ENCODE measurements around the gene PRAMEF1.

PRAMEF1 gene

DNA sequence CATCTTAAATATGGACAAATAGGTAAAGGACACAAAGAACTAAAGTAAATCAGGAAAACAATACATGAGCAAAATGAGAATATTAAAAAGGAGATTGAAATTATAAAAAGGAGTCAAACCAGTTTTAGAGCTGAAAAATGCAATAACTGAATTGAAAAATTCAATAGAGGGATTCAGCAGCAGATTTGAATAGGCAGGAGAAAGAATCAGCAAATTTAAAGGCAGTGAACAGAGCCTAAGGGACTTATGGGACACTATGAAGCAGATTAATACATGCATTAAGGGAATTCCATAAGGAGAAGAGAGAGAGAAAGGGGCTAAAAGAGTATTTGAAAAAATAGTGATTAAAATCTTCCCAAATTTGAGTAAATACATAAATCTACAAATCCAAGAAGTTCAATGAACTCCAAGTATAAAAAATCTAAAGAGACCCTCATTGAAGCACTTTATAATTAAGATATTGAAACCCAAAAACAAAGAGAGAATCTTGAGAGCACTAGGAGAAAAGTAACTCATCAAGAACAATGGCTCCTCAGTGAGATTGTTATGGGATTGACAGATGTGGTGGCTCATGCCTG lies 42.3 kb upstream of the PRAMEF1 start:
- H2AK5ac ChIP-seq (ENCODE audit: low read length, severe bottlenecking), result no peak overlapping the region
- H4K91ac ChIP-seq (ENCODE audit: low read length), result no peak overlapping the region
- H2AFZ ChIP-seq (ENCODE audit: low read depth, low read length), result no peak overlapping the region
- H3K27me3 ChIP-seq (ENCODE audit: control insufficient read depth in 1 of 2, insufficient read depth in 1 of 2, low read length in 2 of 2), result peaks cover 0 to 4% of the 10 kb centered on the region in 2 experiments
- peaks cover 29% of the 10 kb centered on the region for H3K9me3 ChIP-seq (ENCODE audit: control insufficient read depth, low read length)
- H3K4me3 ChIP-seq (ENCODE audit: insufficient read depth in 1 of 2, low read depth in 1 of 2, low read length in 2 of 2), result no peak overlapping the region
- no peak overlapping the region for H3K27ac ChIP-seq (ENCODE audit: low read length, poor library complexity, severe bottlenecking)
- no peak overlapping the region for H2BK15ac ChIP-seq (ENCODE audit: low read depth, poor library complexity, severe bottlenecking)
- H3K14ac ChIP-seq (ENCODE audit: low read length in 2 of 2), result no peak overlapping the region
- H2BK5ac ChIP-seq (ENCODE audit: low read depth, low read length, poor library complexity, severe bottlenecking), result no peak overlapping the region
- H3K18ac ChIP-seq (ENCODE audit: low read depth in 1 of 2, low read length in 2 of 2), result no peak overlapping the region
- H3K4ac ChIP-seq (ENCODE audit: low read depth in 1 of 2, low read length in 2 of 2), result no peak overlapping the region
- no peak for DNase-seq
- no peak overlapping the region for H2BK12ac ChIP-seq (ENCODE audit: low read length in 2 of 2)
- no peak overlapping the region for H2BK120ac ChIP-seq (ENCODE audit: low read depth, low read length)
- no peaks in the 10 kb centered on the region for H3K79me1 ChIP-seq (replicated peaks; ENCODE audit: low read length, poor library complexity, severe bottlenecking)
- H4K8ac ChIP-seq (ENCODE audit: low read length), result no peak overlapping the region
- H3K23ac ChIP-seq (ENCODE audit: low read length in 2 of 2), result no peak overlapping the region
- H3K36me3 ChIP-seq (ENCODE audit: control insufficient read depth in 1 of 2, insufficient read depth in 2 of 2, low read depth in 1 of 2, low read length in 2 of 2), result no peaks in the 10 kb centered on the region
- H3K9ac ChIP-seq (ENCODE audit: low read length), result no peak overlapping the region
- no peaks in the 10 kb centered on the region for H3K4me1 ChIP-seq (ENCODE audit: control insufficient read depth, insufficient read depth, low read depth, low read length)
- H3K4me2 ChIP-seq (ENCODE audit: low read length, poor library complexity, severe bottlenecking), result no peak overlapping the region

GRCh38 chr1:12754738-12755137 lies 36.5 kb upstream of the PRAMEF1 start:
- Histone ChIP-seq H3K79me1 (replicated peaks; ENCODE audit: low read length, poor library complexity, severe bottlenecking) (no peaks in the 10 kb centered on the region), H2AK5ac (ENCODE audit: low read length, severe bottlenecking) (no peak overlapping the region), H3K4ac (ENCODE audit: low read depth in 1 of 2, low read length in 2 of 2) (no peak overlapping the region), H4K91ac (ENCODE audit: low read length) (no peak overlapping the region), H3K27me3 (ENCODE audit: control insufficient read depth in 1 of 2, insufficient read depth in 1 of 2, low read length in 2 of 2) (peaks cover 0 to 13% of the 10 kb centered on the region in 2 experiments), H3K9me3 (ENCODE audit: control insufficient read depth, low read length) (peaks cover 8% of the 10 kb centered on the region), H3K4me2 (ENCODE audit: low read length, poor library complexity, severe bottlenecking) (no peak overlapping the region), H2BK120ac (ENCODE audit: low read depth, low read length) (no peak overlapping the region), H2AFZ (ENCODE audit: low read depth, low read length) (no peak overlapping the region), H3K4me1 (ENCODE audit: control insufficient read depth, insufficient read depth, low read depth, low read length) (no peaks in the 10 kb centered on the region), H2BK5ac (ENCODE audit: low read depth, low read length, poor library complexity, severe bottlenecking) (no peak overlapping the region), H3K36me3 (ENCODE audit: control insufficient read depth in 1 of 2, insufficient read depth in 2 of 2, low read depth in 1 of 2, low read length in 2 of 2) (no peaks in the 10 kb centered on the region), H2BK15ac (ENCODE audit: low read depth, poor library complexity, severe bottlenecking) (no peak overlapping the region), H2BK12ac (ENCODE audit: low read length in 2 of 2) (no peak overlapping the region), H3K27ac (ENCODE audit: low read length, poor library complexity, severe bottlenecking) (no peak overlapping the region), H3K23ac (ENCODE audit: low read length in 2 of 2) (no peak overlapping the region), H3K4me3 (ENCODE audit: insufficient read depth in 1 of 2, low read depth in 1 of 2, low read length in 2 of 2) (no peak overlapping the region), H3K18ac (ENCODE audit: low read depth in 1 of 2, low read length in 2 of 2) (no peak overlapping the region), H3K14ac (ENCODE audit: low read length in 2 of 2) (no peak overlapping the region), H3K9ac (ENCODE audit: low read length) (no peak overlapping the region), H4K8ac (ENCODE audit: low read length) (no peak overlapping the region)
- DNase-seq, result no peak
- WGBS, result 77% methylated on average over 2 of the region's 4 CpGs

- H3K36me3 ChIP-seq (ENCODE audit: control insufficient read depth in 1 of 2, insufficient read depth in 2 of 2, low read depth in 1 of 2, low read length in 2 of 2), result no peaks in the 10 kb centered on the region
- WGBS, result 74% methylated on average over 1 of the region's 2 CpGs
- DNase-seq, result no peak
These were observed 34.9 kb upstream of the PRAMEF1 start for GRCh38 chr1:12756273-12756672.

DNA sequence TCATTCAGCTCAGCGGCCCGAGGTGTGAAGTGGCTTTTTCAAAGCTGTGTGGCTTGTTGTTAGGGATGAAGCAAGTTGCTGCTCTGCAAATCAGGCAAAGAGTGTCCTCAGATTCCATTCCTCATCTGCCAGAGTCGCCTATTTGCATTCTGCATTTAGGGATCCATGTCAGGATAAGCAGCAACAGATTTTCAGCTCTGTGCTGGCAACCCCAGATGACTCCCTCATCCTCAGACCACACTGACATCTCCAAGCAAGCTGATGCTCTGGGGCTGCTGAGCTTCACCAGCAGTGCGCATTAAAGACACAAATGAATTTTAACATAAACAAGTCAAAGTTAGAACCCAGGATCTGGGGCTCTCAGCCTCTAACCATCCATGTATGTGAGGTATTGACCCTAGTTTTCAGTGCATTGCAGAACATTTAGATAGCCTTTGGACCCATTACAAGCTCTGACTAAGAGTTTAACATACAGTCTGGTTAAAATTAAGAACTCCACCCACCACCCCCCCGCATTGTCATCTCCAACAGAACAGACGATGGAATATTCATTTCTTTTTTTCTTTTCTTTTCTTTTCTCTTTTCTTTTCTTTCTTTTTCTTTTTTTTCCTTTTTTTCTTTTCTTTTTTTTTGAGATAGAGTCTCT lies 34.3 kb upstream of the PRAMEF1 start:
- no peak overlapping the region for H2BK5ac ChIP-seq (ENCODE audit: low read depth, low read length, poor library complexity, severe bottlenecking)
- H3K4me2 ChIP-seq (ENCODE audit: low read length, poor library complexity, severe bottlenecking), result no peak overlapping the region
- H2BK120ac ChIP-seq (ENCODE audit: low read depth, low read length), result no peak overlapping the region
- no peaks in the 10 kb centered on the region for H3K36me3 ChIP-seq (ENCODE audit: control insufficient read depth in 1 of 2, insufficient read depth in 2 of 2, low read depth in 1 of 2, low read length in 2 of 2)
- no peak overlapping the region for H3K9ac ChIP-seq (ENCODE audit: low read length)
- no peak overlapping the region for H3K4ac ChIP-seq (ENCODE audit: low read depth in 1 of 2, low read length in 2 of 2)
- H3K27me3 ChIP-seq (ENCODE audit: control insufficient read depth in 1 of 2, insufficient read depth in 1 of 2, low read length in 2 of 2), result peaks cover 0 to 23% of the 10 kb centered on the region in 2 experiments
- no peaks in the 10 kb centered on the region for H3K9me3 ChIP-seq (ENCODE audit: control insufficient read depth, low read length)
- no peak overlapping the region for H4K91ac ChIP-seq (ENCODE audit: low read length)
- H3K79me1 ChIP-seq (replicated peaks; ENCODE audit: low read length, poor library complexity, severe bottlenecking), result no peaks in the 10 kb centered on the region
- H3K14ac ChIP-seq (ENCODE audit: low read length in 2 of 2), result no peak overlapping the region
- H3K4me3 ChIP-seq (ENCODE audit: insufficient read depth in 1 of 2, low read depth in 1 of 2, low read length in 2 of 2), result no peak overlapping the region
- no peak for DNase-seq
- H3K27ac ChIP-seq (ENCODE audit: low read length, poor library complexity, severe bottlenecking), result no peak overlapping the region
- no peak overlapping the region for H2AFZ ChIP-seq (ENCODE audit: low read depth, low read length)
- H3K23ac ChIP-seq (ENCODE audit: low read length in 2 of 2), result no peak overlapping the region
- no peak overlapping the region for H2AK5ac ChIP-seq (ENCODE audit: low read length, severe bottlenecking)
- H2BK15ac ChIP-seq (ENCODE audit: low read depth, poor library complexity, severe bottlenecking), result no peak overlapping the region
- H3K4me1 ChIP-seq (ENCODE audit: control insufficient read depth, insufficient read depth, low read depth, low read length), result no peaks in the 10 kb centered on the region
- WGBS, result 75% methylated on average over 6 of the region's 6 CpGs
- no peak overlapping the region for H3K18ac ChIP-seq (ENCODE audit: low read depth in 1 of 2, low read length in 2 of 2)
- no peak overlapping the region for H2BK12ac ChIP-seq (ENCODE audit: low read length in 2 of 2)
- no peak overlapping the region for H4K8ac ChIP-seq (ENCODE audit: low read length)

More at GRCh38 chr1:12756273-12756672, 34.9 kb upstream of the PRAMEF1 start:
- no peak overlapping the region for H2BK12ac ChIP-seq (ENCODE audit: low read length in 2 of 2)
- no peak overlapping the region for H4K91ac ChIP-seq (ENCODE audit: low read length)
- H2BK5ac ChIP-seq (ENCODE audit: low read depth, low read length, poor library complexity, severe bottlenecking), result no peak overlapping the region
- H3K14ac ChIP-seq (ENCODE audit: low read length in 2 of 2), result no peak overlapping the region
- no peak overlapping the region for H3K23ac ChIP-seq (ENCODE audit: low read length in 2 of 2)
- no peak overlapping the region for H3K18ac ChIP-seq (ENCODE audit: low read depth in 1 of 2, low read length in 2 of 2)
- H2AK5ac ChIP-seq (ENCODE audit: low read length, severe bottlenecking), result no peak overlapping the region
- no peak overlapping the region for H3K27ac ChIP-seq (ENCODE audit: low read length, poor library complexity, severe bottlenecking)
- no peak overlapping the region for H3K4me3 ChIP-seq (ENCODE audit: insufficient read depth in 1 of 2, low read depth in 1 of 2, low read length in 2 of 2)
- peaks cover 0 to 23% of the 10 kb centered on the region in 2 experiments for H3K27me3 ChIP-seq (ENCODE audit: control insufficient read depth in 1 of 2, insufficient read depth in 1 of 2, low read length in 2 of 2)
- no peaks in the 10 kb centered on the region for H3K4me1 ChIP-seq (ENCODE audit: control insufficient read depth, insufficient read depth, low read depth, low read length)
- no peak overlapping the region for H3K9ac ChIP-seq (ENCODE audit: low read length)
- H4K8ac ChIP-seq (ENCODE audit: low read length), result no peak overlapping the region
- H2BK15ac ChIP-seq (ENCODE audit: low read depth, poor library complexity, severe bottlenecking), result no peak overlapping the region
- no peaks in the 10 kb centered on the region for H3K79me1 ChIP-seq (replicated peaks; ENCODE audit: low read length, poor library complexity, severe bottlenecking)
- H3K9me3 ChIP-seq (ENCODE audit: control insufficient read depth, low read length), result no peaks in the 10 kb centered on the region
- H2AFZ ChIP-seq (ENCODE audit: low read depth, low read length), result no peak overlapping the region
- H3K4me2 ChIP-seq (ENCODE audit: low read length, poor library complexity, severe bottlenecking), result no peak overlapping the region
- no peak overlapping the region for H2BK120ac ChIP-seq (ENCODE audit: low read depth, low read length)
- H3K4ac ChIP-seq (ENCODE audit: low read depth in 1 of 2, low read length in 2 of 2), result no peak overlapping the region

Data from mesenchymal stem cell (in vitro differentiated cells and primary cell).